ENCODE results near the gene EBF3. TPM values are rescaled to one million over a fixed set of nuclear protein-coding genes. Genes with fewer than 3 reads are reported as not detected.
A peak's percentile ranks its signal among the peaks of the same experiment; 100 is the strongest.

Gene EBF3
- total RNA-seq, 1 donor from 2014 or later = 0.15 TPM

- Mint-ChIP-seq H3K27me3 (ENCODE audit: insufficient read depth, low read depth) (peaks cover 61% of the 10 kb centered on the region), H3K4me3 (peak overlapping the region; percentile 83), H3K9me3 (no peaks in the 10 kb centered on the region), H3K36me3 (no peaks in the 10 kb centered on the region), H3K4me1 (peaks cover 37% of the 10 kb centered on the region), H3K27ac (no peak overlapping the region)
- peak; percentile 78 for DNase-seq (ENCODE audit: low spot score)
- H3K27ac ChIP-seq = no peak overlapping the region
- H3K9ac ChIP-seq = no peak overlapping the region
- H3K9me3 ChIP-seq (ENCODE audit: low read depth) = no peaks in the 10 kb centered on the region
- H4K20me1 ChIP-seq (ENCODE audit: low read depth) = peaks cover 74% of the 10 kb centered on the region
- no peak for TF ChIP-seq CTCF (IDR thresholded peaks at IDR 0.05)
- peak; percentile 96 for TF ChIP-seq EZH2phosphoT487 (IDR thresholded peaks at IDR 0.05)
- TF ChIP-seq EZH2 (IDR thresholded peaks at IDR 0.05) = peak; percentile 98
- no peaks in the 10 kb centered on the region for H3K79me2 ChIP-seq (ENCODE audit: low read depth)
- H3K4me3 ChIP-seq = peak overlapping the region; percentile 51
- peak overlapping the region; percentile 85 for H2AFZ ChIP-seq (replicated peaks)
- no peaks in the 10 kb centered on the region for H3K36me3 ChIP-seq
- H3K4me1 ChIP-seq = peaks cover 23% of the 10 kb centered on the region
- H3K4me2 ChIP-seq = peak overlapping the region; percentile 88
- H3K27me3 ChIP-seq = peaks cover 98% of the 10 kb centered on the region
- peaks cover 36% of the 10 kb centered on the region for H3F3A ChIP-seq (ENCODE audit: low read depth)
These were observed 1.0 kb downstream of the EBF3 start for GRCh38 chr10:129962872-129963640.

DNA sequence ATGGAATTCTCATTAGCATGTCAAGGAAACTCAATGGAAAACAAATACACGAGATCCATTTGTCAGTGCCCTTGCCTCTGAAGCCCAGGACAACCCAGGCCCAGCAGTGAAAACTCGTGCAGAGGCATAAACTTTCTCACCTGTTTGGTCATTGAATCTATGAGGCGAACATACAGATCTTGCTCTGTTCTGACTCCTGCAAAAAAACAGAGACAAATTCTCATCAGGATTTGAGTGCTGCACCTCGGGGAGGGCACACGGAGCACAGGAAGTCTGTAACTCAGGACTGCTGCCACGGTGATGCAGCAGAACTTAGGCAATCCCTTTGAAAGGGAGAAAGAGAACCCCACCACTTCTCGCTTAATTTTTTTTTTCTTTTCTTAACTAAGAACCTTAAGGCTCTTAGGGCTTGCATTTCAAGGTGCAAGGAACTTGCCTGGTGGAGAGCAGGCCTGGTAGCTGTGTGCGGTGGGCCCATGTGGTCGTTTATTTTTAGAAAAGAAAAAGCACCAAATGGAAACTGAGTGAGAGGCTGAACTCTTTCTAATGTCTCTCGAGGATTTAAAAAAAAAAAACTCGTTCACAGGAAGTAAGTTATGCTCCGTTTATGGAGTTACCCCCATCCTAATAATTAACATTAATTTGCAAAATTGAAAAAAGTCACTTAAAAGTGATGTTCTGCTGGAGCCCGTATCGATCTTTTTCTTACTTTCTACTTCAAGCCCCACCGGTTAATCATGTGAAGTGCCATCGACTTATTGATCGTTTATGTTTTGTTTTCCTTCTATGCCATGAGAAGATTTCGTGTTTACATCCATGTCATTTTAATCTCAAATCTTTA, 1.8 kb downstream of the EBF3 start:
- TF ChIP-seq CTCF (IDR thresholded peaks at IDR 0.05) = no peak
- TF ChIP-seq EZH2phosphoT487 (IDR thresholded peaks at IDR 0.05) = peak; percentile 19
- Histone ChIP-seq H3K79me2 (ENCODE audit: low read depth) (no peaks in the 10 kb centered on the region), H3F3A (ENCODE audit: low read depth) (peaks cover 36% of the 10 kb centered on the region), H3K4me1 (peaks cover 17% of the 10 kb centered on the region), H4K20me1 (ENCODE audit: low read depth) (peaks cover 72% of the 10 kb centered on the region), H3K4me2 (peak overlapping the region; percentile 88), H3K4me3 (peak overlapping the region; percentile 51), H3K27me3 (peaks cover 98% of the 10 kb centered on the region), H3K9ac (no peak overlapping the region), H3K9me3 (ENCODE audit: low read depth) (no peaks in the 10 kb centered on the region), H3K27ac (no peak overlapping the region), H2AFZ (replicated peaks) (no peak overlapping the region), H3K36me3 (no peaks in the 10 kb centered on the region)
- Mint-ChIP-seq H3K36me3 (no peaks in the 10 kb centered on the region), H3K27ac (peak overlapping the region; percentile 33), H3K4me1 (peaks cover 41% of the 10 kb centered on the region), H3K4me3 (peak overlapping the region; percentile 80), H3K27me3 (ENCODE audit: insufficient read depth, low read depth) (peaks cover 58% of the 10 kb centered on the region), H3K9me3 (no peaks in the 10 kb centered on the region)
- peak; percentile 54 for DNase-seq (ENCODE audit: low spot score)

DNA sequence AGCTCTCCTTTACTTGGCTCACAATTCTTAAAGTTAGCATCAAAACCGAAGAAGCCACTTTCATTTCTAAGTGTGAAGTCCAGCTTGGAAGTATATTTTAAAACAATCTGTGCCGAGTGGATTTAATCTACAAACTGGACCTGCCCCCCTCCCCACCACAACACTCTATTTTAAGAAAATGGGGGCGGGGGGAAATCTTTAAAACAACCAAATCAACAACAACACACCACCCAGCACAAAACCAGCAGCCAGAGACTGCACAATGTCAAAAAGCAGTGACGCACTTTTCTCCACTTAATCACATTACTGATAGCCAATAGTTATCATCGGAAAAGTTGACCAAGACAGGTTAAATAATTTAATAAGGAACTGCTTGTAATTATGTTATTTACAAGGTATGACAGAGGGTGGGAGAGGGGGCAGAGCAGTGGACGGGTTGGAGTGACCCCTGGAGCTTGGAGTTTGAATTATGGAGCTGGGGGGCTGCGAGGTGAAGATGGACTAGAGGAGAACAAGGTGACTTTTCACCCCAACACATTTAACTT, 2.8 kb downstream of the EBF3 start:
- Histone ChIP-seq H3K9ac (no peak overlapping the region), H3K27me3 (peaks cover 98% of the 10 kb centered on the region), H3K27ac (no peak overlapping the region), H3K36me3 (no peaks in the 10 kb centered on the region), H4K20me1 (ENCODE audit: low read depth) (peaks cover 71% of the 10 kb centered on the region), H3K4me2 (no peak overlapping the region), H2AFZ (replicated peaks) (no peak overlapping the region), H3K4me3 (no peak overlapping the region), H3K9me3 (ENCODE audit: low read depth) (no peaks in the 10 kb centered on the region), H3K4me1 (peaks cover 14% of the 10 kb centered on the region), H3K79me2 (ENCODE audit: low read depth) (no peaks in the 10 kb centered on the region), H3F3A (ENCODE audit: low read depth) (peaks cover 32% of the 10 kb centered on the region)
- Mint-ChIP-seq H3K9me3 (no peaks in the 10 kb centered on the region), H3K4me1 (peaks cover 49% of the 10 kb centered on the region), H3K4me3 (peak overlapping the region; percentile 72), H3K36me3 (no peaks in the 10 kb centered on the region), H3K27me3 (ENCODE audit: insufficient read depth, low read depth) (peaks cover 61% of the 10 kb centered on the region), H3K27ac (no peak overlapping the region)
- no peak for DNase-seq (ENCODE audit: low spot score)
- TF ChIP-seq EZH2 (IDR thresholded peaks at IDR 0.05) (no peak), EZH2phosphoT487 (IDR thresholded peaks at IDR 0.05) (no peak), CTCF (IDR thresholded peaks at IDR 0.05) (no peak)
